CD14-positive monocyte (primary cell): ENCODE results near the gene SUSD6. TPM values are rescaled to one million over a fixed set of nuclear protein-coding genes. Genes with fewer than 3 reads are reported as not detected.
A peak's percentile ranks its signal among the peaks of the same experiment; 100 is the strongest.

Source experiments
- DNase-seq, 3 donors: peaks; one replicate each; pipeline ENCODE4 v3.0.0-alpha.2; 2011 to 2022
- H2AFZ ChIP-seq: 2 replicates; pipeline ENCODE4 v1.6.0; 2012; ENCODE audit warnings: mild to moderate bottlenecking, low read depth, low read length, inconsistent platforms; ENCODE audit not compliant: insufficient read depth, poor library complexity, severe bottlenecking
- H3K27ac ChIP-seq, 2 donors: 1 replicate in 1 of 2; 2 replicates in 1 of 2; pipeline ENCODE4 v1.5.1; 2012 to 2013; ENCODE audit warnings: low read length in 2 of 2, control low read depth in 1 of 2, inconsistent platforms in 1 of 2, low read depth in 1 of 2, mild to moderate bottlenecking in 1 of 2
- H3K27me3 ChIP-seq, 2 donors: one replicate each; pipeline versions ENCODE4 v1.6.0 to v1.6.1; 2011 to 2013; ENCODE audit warnings: low read length in 2 of 2; ENCODE audit not compliant: control insufficient read depth in 2 of 2, insufficient read depth in 2 of 2
- H3K36me3 ChIP-seq, 2 donors: replicated peaks in 1 of 2; 1 replicate in 1 of 2; 2 replicates in 1 of 2; pipeline versions ENCODE4 v1.5.1 to v1.6.1; 2012 to 2013; ENCODE audit warnings: low read length in 2 of 2, control low read depth in 1 of 2, inconsistent platforms in 1 of 2, mild to moderate bottlenecking in 1 of 2; ENCODE audit not compliant: insufficient read depth in 2 of 2, control insufficient read depth in 1 of 2
- H3K4me1 ChIP-seq, 2 donors: 1 replicate in 1 of 2; 2 replicates in 1 of 2; pipeline versions ENCODE4 v1.5.1 to v1.6.1; 2012 to 2013; ENCODE audit warnings: low read length in 2 of 2, control low read depth in 1 of 2, inconsistent platforms in 1 of 2, mild to moderate bottlenecking in 1 of 2, moderate library complexity in 1 of 2; ENCODE audit not compliant: insufficient read depth in 2 of 2, control insufficient read depth in 1 of 2
- H3K4me2 ChIP-seq: replicated peaks from 2 replicates; pipeline ENCODE3; 2012; ENCODE audit warnings: low read length, moderate library complexity, mild to moderate bottlenecking; ENCODE audit not compliant: poor library complexity, severe bottlenecking; ENCODE audit errors: extremely low read depth
- H3K4me3 ChIP-seq, 3 experiments: fragments of 200-600 bp in 1 of 3; sonication (generic) in 1 of 3; replicated peaks in 1 of 3; 1 replicate in 2 of 3; 2 replicates in 1 of 3; pipeline ENCODE4 v1.5.1; 2011 to 2013; ENCODE audit warnings: low read length in 3 of 3, mild to moderate bottlenecking in 3 of 3, control low read depth in 2 of 3, low read depth in 2 of 3, inconsistent platforms in 1 of 3, moderate library complexity in 1 of 3
- H3K79me2 ChIP-seq: 2 replicates; pipeline ENCODE4 v1.6.0; 2012; ENCODE audit warnings: mild to moderate bottlenecking, control low read depth, inconsistent platforms, low read length, moderate library complexity; ENCODE audit not compliant: insufficient read depth
- H3K9ac ChIP-seq: 2 replicates; pipeline ENCODE4 v1.6.0; 2017; ENCODE audit warnings: low read length, mild to moderate bottlenecking; ENCODE audit not compliant: insufficient read depth, poor library complexity, severe bottlenecking
- H3K9me3 ChIP-seq, 2 donors: replicated peaks in 1 of 2; 1 replicate in 1 of 2; 2 replicates in 1 of 2; pipeline versions ENCODE4 v1.5.1 to v1.6.1; 2012 to 2013; ENCODE audit warnings: low read length in 2 of 2, control low read depth in 1 of 2; ENCODE audit not compliant: control insufficient read depth in 1 of 2, insufficient read depth in 1 of 2
- H4K20me1 ChIP-seq: 2 replicates; pipeline ENCODE4 v1.6.0; 2012; ENCODE audit warnings: mild to moderate bottlenecking, low read length, control low read depth, moderate library complexity; ENCODE audit not compliant: insufficient read depth
- H3K27ac Mint-ChIP-seq, 7 donors: one replicate each; pipeline ENCODE4 v1.8.0; 2020; ENCODE audit warnings: mild to moderate bottlenecking in 7 of 7, mixed read lengths in 7 of 7, moderate library complexity in 6 of 7, inconsistent platforms in 2 of 7
- H3K27me3 Mint-ChIP-seq, 3 donors: one replicate each; pipeline ENCODE4 v1.8.0; 2021 to 2022; ENCODE audit warnings: low read depth in 3 of 3, mild to moderate bottlenecking in 3 of 3, mixed read lengths in 3 of 3, moderate library complexity in 3 of 3, inconsistent platforms in 1 of 3
- H3K36me3 Mint-ChIP-seq, 2 donors: one replicate each; pipeline ENCODE4 v1.8.0; 2020; ENCODE audit warnings: mixed read lengths in 2 of 2, inconsistent platforms in 1 of 2, mild to moderate bottlenecking in 1 of 2
- H3K4me1 Mint-ChIP-seq: one replicate; pipeline ENCODE4 v1.8.0; 2020; ENCODE audit warnings: mild to moderate bottlenecking, mixed read lengths
- H3K4me3 Mint-ChIP-seq, 2 donors: one replicate each; pipeline ENCODE4 v1.8.0; 2020; ENCODE audit warnings: mild to moderate bottlenecking in 2 of 2, mixed read lengths in 2 of 2, moderate library complexity in 1 of 2
- H3K9me3 Mint-ChIP-seq, 7 donors: one replicate each; pipeline ENCODE4 v1.8.0; 2020 to 2022; ENCODE audit warnings: mixed read lengths in 7 of 7, mild to moderate bottlenecking in 6 of 7, moderate library complexity in 6 of 7, inconsistent platforms in 2 of 7
- CTCF ChIP-seq: fragments of 200-600 bp; IDR thresholded peaks from one replicate; pipeline ENCODE4 v1.8.0; 2022; ENCODE audit warnings: antibody characterized with exemption, mild to moderate bottlenecking
- whole genome bisulfite sequencing: methylation state at CpG from one replicate; pipeline ENCODE4 v1.1.5; 2013; ENCODE audit warnings: missing lambda C conversion rate; ENCODE audit not compliant: insufficient coverage; 5-methylcytosine and 5-hydroxymethylcytosine counted together
- intact Hi-C, 2 donors: fragments of 100-400 bp; cut with micrococcal nuclease; formaldehyde crosslinking; loops; one replicate each; pipeline versions ENCODE4 v1.15.0 to v1.15.1; 2023
- polyA plus RNA-seq, 3 donors: library from polyadenylated mRNA; depleted of rRNA in 1 of 3; unstranded in 2 of 3; stranded (reverse) in 1 of 3; fragments of 300-500 nt in 2 of 3; fragments of >200 nt in 1 of 3; fragmentation: Illumina TruSeq in 2 of 3; gene quantifications; 1 replicate in 2 of 3; 2 replicates in 1 of 3; pipeline ENCODE4 v1.2.3, GENCODE V29; 2012 to 2021

SUSD6 gene
- polyA plus RNA-seq, 3 donors: 17.3 to 81.8 (median 30.1) TPM

GRCh38 chr14:69663300-69663643 is 51.9 kb downstream of the SUSD6 start:
- Histone ChIP-seq H3K27me3 (no peaks in the 10 kb centered on the region), H3K9me3 (no peaks in the 10 kb centered on the region), H3K27ac (peak overlapping the region in 1 of 2 donors; percentile 61), H3K4me3 (no peak overlapping the region), H3K9ac (no peak overlapping the region), H2AFZ (no peak overlapping the region), H4K20me1 (peaks cover 100% of the 10 kb centered on the region), H3K36me3 (peaks cover 25 to 62% of the 10 kb centered on the region in 2 donors), H3K4me2 (no peak overlapping the region), H3K4me1 (peaks cover 23 to 39% of the 10 kb centered on the region in 2 donors), H3K79me2 (peaks cover 99% of the 10 kb centered on the region)
- H3K9me3 Mint-ChIP-seq: no peaks in the 10 kb centered on the region
- H3K27ac Mint-ChIP-seq: peak overlapping the region in 3 of 7 donors; percentile 63 to 86 (median 78)
- no peak for DNase-seq
- H3K4me3 Mint-ChIP-seq: no peak overlapping the region
- no peak for TF ChIP-seq CTCF
- no peaks in the 10 kb centered on the region for H3K27me3 Mint-ChIP-seq
- intact Hi-C loops: no loop called here
- peaks cover 49% of the 10 kb centered on the region for H3K4me1 Mint-ChIP-seq
- H3K36me3 Mint-ChIP-seq: peaks cover 54 to 72% of the 10 kb centered on the region in 2 donors
- no CpG with 5 or more reads among the region's 3 CpGs for WGBS

DNA sequence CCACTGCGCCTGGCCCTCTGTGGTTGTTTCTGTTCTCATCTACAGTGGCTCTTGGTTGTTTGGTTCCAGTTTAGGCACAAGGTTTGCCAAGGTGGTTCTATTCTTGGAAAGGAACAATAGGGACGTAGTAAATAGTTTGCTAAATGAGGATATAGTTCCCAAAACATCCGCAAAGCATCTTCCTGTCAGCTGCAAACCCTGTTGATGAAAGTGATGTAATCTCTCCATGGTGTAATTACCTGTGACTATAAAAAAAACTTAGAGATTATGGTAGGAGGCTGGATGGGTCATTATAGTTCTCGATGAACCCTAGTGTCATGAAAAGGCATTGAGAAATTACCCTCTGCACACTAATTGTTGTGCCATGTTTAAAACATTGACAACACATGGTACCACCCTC is 52.9 kb downstream of the SUSD6 start:
- Mint-ChIP-seq H3K4me1 (peaks cover 55% of the 10 kb centered on the region), H3K36me3 (peaks cover 48 to 68% of the 10 kb centered on the region in 2 donors), H3K27ac (peak overlapping the region in 5 of 7 donors; percentile 50 to 86 (median 63)), H3K9me3 (no peaks in the 10 kb centered on the region), H3K27me3 (no peaks in the 10 kb centered on the region), H3K4me3 (no peak overlapping the region)
- peaks cover 15 to 52% of the 10 kb centered on the region in 2 donors for H3K36me3 ChIP-seq
- no peaks in the 10 kb centered on the region for H3K27me3 ChIP-seq
- H3K79me2 ChIP-seq: peaks cover 98% of the 10 kb centered on the region
- H4K20me1 ChIP-seq: peaks cover 100% of the 10 kb centered on the region
- WGBS: 80% methylated on average over 2 of the region's 4 CpGs
- intact Hi-C loops: no loop called here
- no peaks in the 10 kb centered on the region for H3K9me3 ChIP-seq
- H3K27ac ChIP-seq: peak overlapping the region in 1 of 2 donors; percentile 37
- no peak overlapping the region for H3K9ac ChIP-seq
- H3K4me1 ChIP-seq: peaks cover 23 to 39% of the 10 kb centered on the region in 2 donors
- no peak for TF ChIP-seq CTCF
- H3K4me2 ChIP-seq: no peak overlapping the region
- no peak for DNase-seq
- H2AFZ ChIP-seq: no peak overlapping the region
- no peak overlapping the region for H3K4me3 ChIP-seq
